CD4-positive, alpha-beta memory T cell (primary cell): ENCODE measurements around the gene ERICH3. TPM values are rescaled to one million over a fixed set of nuclear protein-coding genes. Genes with fewer than 3 reads are reported as not detected.

Experiments
- CTCF ChIA-PET: fragments of 350-600 bp; sonication (Branson Sonifier 250); formaldehyde crosslinking; loops from one replicate; lab custom pipeline; 2021; ENCODE audit warnings: inconsistent platforms; ENCODE audit not compliant: partially characterized antibody; lab: Charles Lee
- POLR2A ChIA-PET: fragments of 350-600 bp; sonication (Branson Sonifier 250); formaldehyde crosslinking; loops from one replicate; lab custom pipeline; 2021; ENCODE audit not compliant: partially characterized antibody; lab: Charles Lee
- DNase-seq, 5 donors: peaks; one replicate each; pipeline versions ENCODE4 v3.0.0 to v3.0.0-alpha.2; 2020 to 2022; ENCODE audit warnings: mixed read lengths in 1 of 5
- H3K27ac ChIP-seq: one replicate; pipeline ENCODE4 v1.7.0; 2013; ENCODE audit warnings: low read depth, low read length
- H3K27me3 ChIP-seq: 2 replicates; pipeline ENCODE4 v1.7.0; 2013; ENCODE audit warnings: mild to moderate bottlenecking, low read length, moderate library complexity; ENCODE audit not compliant: insufficient read depth
- H3K36me3 ChIP-seq: 2 replicates; pipeline ENCODE4 v1.7.0; 2013; ENCODE audit warnings: mild to moderate bottlenecking, low read length, moderate library complexity; ENCODE audit not compliant: insufficient read depth
- H3K4me1 ChIP-seq: 2 replicates; pipeline ENCODE4 v1.7.0; 2013; ENCODE audit warnings: mild to moderate bottlenecking, low read length, moderate library complexity; ENCODE audit not compliant: insufficient read depth
- H3K4me3 ChIP-seq, 2 donors: one replicate each; pipeline ENCODE4 v1.7.0; 2013; ENCODE audit warnings: low read length in 2 of 2, mild to moderate bottlenecking in 1 of 2
- H3K9me3 ChIP-seq, 2 donors: one replicate each; pipeline ENCODE4 v1.7.0; 2013; ENCODE audit warnings: low read length in 2 of 2, control low read depth in 1 of 2; ENCODE audit not compliant: control insufficient read depth in 1 of 2
- H3K27ac Mint-ChIP-seq, 7 donors: one replicate each; pipeline ENCODE4 v1.8.0; 2020 to 2021; ENCODE audit warnings: mixed read lengths in 7 of 7, mild to moderate bottlenecking in 6 of 7, inconsistent platforms in 3 of 7, moderate library complexity in 3 of 7
- H3K27me3 Mint-ChIP-seq, 2 donors: one replicate each; pipeline ENCODE4 v1.8.0; 2020 to 2021; ENCODE audit warnings: mixed read lengths in 2 of 2
- H3K36me3 Mint-ChIP-seq, 2 donors: one replicate each; pipeline ENCODE4 v1.8.0; 2020 to 2021; ENCODE audit warnings: mixed read lengths in 2 of 2, inconsistent platforms in 1 of 2, mild to moderate bottlenecking in 1 of 2
- H3K4me1 Mint-ChIP-seq, 4 donors: one replicate each; pipeline ENCODE4 v1.8.0; 2020 to 2021; ENCODE audit warnings: mixed read lengths in 4 of 4, mild to moderate bottlenecking in 1 of 4
- H3K4me3 Mint-ChIP-seq, 8 donors: one replicate each; pipeline ENCODE4 v1.8.0; 2020 to 2021; ENCODE audit warnings: mixed read lengths in 8 of 8, mild to moderate bottlenecking in 7 of 8, moderate library complexity in 6 of 8, inconsistent platforms in 3 of 8
- H3K9me3 Mint-ChIP-seq, 8 donors: one replicate each; pipeline ENCODE4 v1.8.0; 2020 to 2021; ENCODE audit warnings: mixed read lengths in 8 of 8, mild to moderate bottlenecking in 5 of 8, inconsistent platforms in 3 of 8, moderate library complexity in 1 of 8
- intact Hi-C: fragments of 100-400 bp; cut with micrococcal nuclease; formaldehyde crosslinking; loops from one replicate; pipeline ENCODE4 v1.15.1; 2023
- polyA plus RNA-seq, 2 donors: library from polyadenylated mRNA; unstranded; fragments of 300-500 nt; fragmentation: Illumina TruSeq; gene quantifications; one replicate each; pipeline ENCODE4 v1.2.3, GENCODE V29; 2021
- total RNA-seq, 2 experiments: library from RNA; stranded (reverse); gene quantifications; one replicate each; pipeline ENCODE4 v1.2.3, GENCODE V29; 2021

ERICH3 gene
- total and polyA plus RNA-seq, 4 experiments from 2014 or later = not detected

DNA sequence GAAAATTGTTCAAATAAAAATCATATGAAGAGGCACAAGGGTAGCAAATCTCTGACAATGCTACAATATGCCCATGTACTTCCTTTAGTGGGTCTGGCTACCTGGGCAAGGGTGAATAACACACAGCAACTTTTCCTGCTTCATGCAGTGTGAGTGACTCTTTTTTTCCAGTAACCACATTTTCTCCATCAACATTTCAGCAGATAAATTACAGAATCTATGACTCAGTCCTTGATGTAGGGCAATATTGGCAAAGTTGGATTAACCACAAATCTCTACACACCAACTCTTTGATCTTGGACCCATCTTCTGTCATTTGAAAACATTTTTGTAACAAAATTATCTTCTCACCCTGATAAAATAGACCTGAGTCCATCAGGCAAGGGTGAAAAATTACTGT is 31.7 kb downstream of the ERICH3 start:
- H3K9me3 Mint-ChIP-seq = peaks cover 0 to 2% (median 0%) of the 10 kb centered on the region in 8 donors
- no peak overlapping the region for H3K4me3 Mint-ChIP-seq
- no peaks in the 10 kb centered on the region for H3K36me3 ChIP-seq
- ChIA-PET CTCF (no interaction called here), POLR2A (no interaction called here)
- H3K27me3 Mint-ChIP-seq = peaks cover 0 to 2% of the 10 kb centered on the region in 2 donors
- no peaks in the 10 kb centered on the region for H3K27me3 ChIP-seq
- no peak for DNase-seq
- H3K36me3 Mint-ChIP-seq = no peaks in the 10 kb centered on the region
- H3K4me1 Mint-ChIP-seq = no peaks in the 10 kb centered on the region
- H3K27ac ChIP-seq = no peak overlapping the region
- H3K4me3 ChIP-seq = no peak overlapping the region
- no peak overlapping the region for H3K27ac Mint-ChIP-seq
- H3K9me3 ChIP-seq = no peaks in the 10 kb centered on the region
- H3K4me1 ChIP-seq = no peaks in the 10 kb centered on the region
- intact Hi-C loops = no loop called here

DNA sequence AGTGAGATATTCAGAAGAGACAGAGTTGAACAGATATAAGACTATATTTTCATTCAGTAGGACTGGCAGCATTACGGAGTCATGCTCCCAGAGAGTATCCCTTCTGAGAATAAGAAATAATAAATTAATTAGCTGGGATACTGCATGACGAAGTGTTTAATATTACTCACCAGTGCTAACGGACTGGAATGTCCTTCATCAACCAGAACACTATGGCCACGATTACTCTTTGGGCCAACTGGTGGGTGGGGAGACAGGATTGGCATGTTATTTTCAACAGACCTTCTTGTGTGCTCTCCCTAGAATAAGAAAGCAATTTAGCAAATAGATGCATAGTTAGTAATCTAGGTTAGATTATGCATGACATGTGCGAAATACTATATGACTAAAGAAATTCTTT is 32.4 kb downstream of the ERICH3 start:
- H3K4me3 Mint-ChIP-seq = no peak overlapping the region
- no peaks in the 10 kb centered on the region for H3K4me1 Mint-ChIP-seq
- Histone ChIP-seq H3K9me3 (no peaks in the 10 kb centered on the region), H3K4me3 (no peak overlapping the region), H3K36me3 (no peaks in the 10 kb centered on the region), H3K4me1 (no peaks in the 10 kb centered on the region), H3K27me3 (no peaks in the 10 kb centered on the region), H3K27ac (no peak overlapping the region)
- peaks cover 0 to 2% of the 10 kb centered on the region in 2 donors for H3K27me3 Mint-ChIP-seq
- ChIA-PET CTCF (interaction anchor here (1.4 kb wide), 1 partner anchor 49 kb away, joined by 4 read pairs; no protein-coding TSS in a partner anchor), POLR2A (no interaction called here)
- intact Hi-C loops = no loop called here
- no peaks in the 10 kb centered on the region for H3K36me3 Mint-ChIP-seq
- H3K27ac Mint-ChIP-seq = no peak overlapping the region
- DNase-seq = no peak
- peaks cover 0 to 2% (median 0%) of the 10 kb centered on the region in 8 donors for H3K9me3 Mint-ChIP-seq

GRCh38 chr1:74637296-74637695 is 36.3 kb downstream of the ERICH3 start:
- no peaks in the 10 kb centered on the region for H3K27me3 ChIP-seq
- Mint-ChIP-seq H3K27ac (no peak overlapping the region), H3K27me3 (peaks cover 0 to 2% of the 10 kb centered on the region in 2 donors), H3K4me3 (no peak overlapping the region), H3K9me3 (no peaks in the 10 kb centered on the region), H3K4me1 (no peaks in the 10 kb centered on the region), H3K36me3 (no peaks in the 10 kb centered on the region)
- CTCF ChIA-PET = no interaction called here
- no peaks in the 10 kb centered on the region for H3K4me1 ChIP-seq
- H3K9me3 ChIP-seq = no peaks in the 10 kb centered on the region
- POLR2A ChIA-PET = no interaction called here
- intact Hi-C loops = no loop called here
- no peaks in the 10 kb centered on the region for H3K36me3 ChIP-seq
- no peak overlapping the region for H3K27ac ChIP-seq
- no peak overlapping the region for H3K4me3 ChIP-seq
- no peak for DNase-seq

DNA sequence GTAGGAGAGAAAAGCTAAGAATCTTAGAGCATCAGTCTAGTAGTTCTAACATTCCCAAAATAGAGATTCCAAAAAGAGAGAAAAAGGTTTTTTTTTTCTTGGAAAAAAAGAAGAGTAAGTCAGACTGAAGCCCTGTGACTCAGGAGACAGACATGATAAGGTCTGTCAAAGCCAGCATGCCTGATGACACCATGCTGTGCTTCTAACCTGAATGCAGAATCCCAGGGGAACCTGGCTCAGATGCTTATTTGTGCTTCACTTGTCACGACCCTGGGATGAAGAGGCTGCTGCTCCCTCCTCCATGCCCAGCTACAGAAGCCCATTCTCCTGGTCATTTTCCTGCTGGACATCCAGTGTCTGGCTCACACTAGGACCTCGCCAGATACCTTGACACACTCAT is 44.3 kb downstream of the ERICH3 start:
- POLR2A ChIA-PET = no interaction called here
- no peaks in the 10 kb centered on the region for H3K9me3 Mint-ChIP-seq
- H3K27me3 Mint-ChIP-seq = peaks cover 0 to 1% of the 10 kb centered on the region in 2 donors

GRCh38 chr1:74623716-74624115 is 49.9 kb downstream of the ERICH3 start:
- intact Hi-C loops = no loop called here
- ChIA-PET CTCF (no interaction called here), POLR2A (no interaction called here)
- Histone ChIP-seq H3K27me3 (no peaks in the 10 kb centered on the region), H3K4me1 (no peaks in the 10 kb centered on the region), H3K4me3 (no peak overlapping the region), H3K9me3 (no peaks in the 10 kb centered on the region), H3K36me3 (no peaks in the 10 kb centered on the region), H3K27ac (no peak overlapping the region)
- Mint-ChIP-seq H3K9me3 (no peaks in the 10 kb centered on the region), H3K4me3 (no peak overlapping the region), H3K27me3 (peaks cover under 1 to 1% of the 10 kb centered on the region in 2 donors), H3K27ac (no peak overlapping the region), H3K4me1 (no peaks in the 10 kb centered on the region), H3K36me3 (no peaks in the 10 kb centered on the region)
- DNase-seq = no peak

More for the DNA sequence above, 44.3 kb downstream of the ERICH3 start:
- no peak overlapping the region for H3K27ac ChIP-seq
- Mint-ChIP-seq H3K36me3 (no peaks in the 10 kb centered on the region), H3K27ac (no peak overlapping the region), H3K4me3 (no peak overlapping the region), H3K4me1 (no peaks in the 10 kb centered on the region)
- H3K36me3 ChIP-seq = no peaks in the 10 kb centered on the region
- intact Hi-C loops = no loop called here
- no peaks in the 10 kb centered on the region for H3K9me3 ChIP-seq
- H3K27me3 ChIP-seq = no peaks in the 10 kb centered on the region
- CTCF ChIA-PET = no interaction called here
- no peak overlapping the region for H3K4me3 ChIP-seq
- H3K4me1 ChIP-seq = no peaks in the 10 kb centered on the region
- no peak for DNase-seq

GRCh38 chr1:74620242-74620641 is 53.4 kb downstream of the ERICH3 start:
- Mint-ChIP-seq H3K9me3 (no peaks in the 10 kb centered on the region), H3K27ac (no peak overlapping the region), H3K4me1 (no peaks in the 10 kb centered on the region), H3K36me3 (no peaks in the 10 kb centered on the region), H3K4me3 (no peak overlapping the region), H3K27me3 (peaks cover 0 to 2% of the 10 kb centered on the region in 2 donors)
- H3K27ac ChIP-seq = no peak overlapping the region
- H3K9me3 ChIP-seq = no peaks in the 10 kb centered on the region
- intact Hi-C loops = no loop called here
- H3K4me3 ChIP-seq = no peak overlapping the region
- H3K4me1 ChIP-seq = no peaks in the 10 kb centered on the region
- H3K27me3 ChIP-seq = no peaks in the 10 kb centered on the region
- ChIA-PET CTCF (no interaction called here), POLR2A (no interaction called here)
- no peak for DNase-seq
- H3K36me3 ChIP-seq = no peaks in the 10 kb centered on the region

DNA sequence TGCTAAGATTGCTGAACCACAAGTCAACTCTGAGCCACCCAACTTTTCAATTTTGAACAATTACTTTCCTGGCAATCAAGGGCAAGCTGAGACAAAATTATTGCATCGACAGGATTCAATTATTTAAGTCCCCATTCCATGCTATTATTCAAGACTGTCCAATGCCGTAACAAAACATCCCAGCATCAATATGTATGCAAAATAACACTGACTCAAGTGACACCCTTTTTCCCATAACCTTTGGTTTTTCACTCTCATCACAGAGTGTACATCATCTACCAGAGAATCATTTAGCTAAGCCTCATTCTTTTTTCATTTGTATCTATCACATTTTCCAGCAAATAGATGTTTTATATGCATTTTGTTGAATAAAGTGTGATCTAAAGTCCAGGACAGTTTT is 54.6 kb downstream of the ERICH3 start:
- Mint-ChIP-seq H3K36me3 (no peaks in the 10 kb centered on the region), H3K4me1 (no peaks in the 10 kb centered on the region), H3K9me3 (peaks cover 0 to 2% (median 0%) of the 10 kb centered on the region in 8 donors), H3K27ac (no peak overlapping the region), H3K27me3 (peaks cover 0 to 2% of the 10 kb centered on the region in 2 donors), H3K4me3 (no peak overlapping the region)
- CTCF ChIA-PET = no interaction called here
- Histone ChIP-seq H3K27ac (no peak overlapping the region), H3K27me3 (no peaks in the 10 kb centered on the region), H3K4me1 (no peaks in the 10 kb centered on the region), H3K36me3 (no peaks in the 10 kb centered on the region), H3K4me3 (no peak overlapping the region), H3K9me3 (no peaks in the 10 kb centered on the region)
- POLR2A ChIA-PET = no interaction called here
- intact Hi-C loops = no loop called here
- DNase-seq = no peak

- no peak overlapping the region for H3K27ac Mint-ChIP-seq
- no peak overlapping the region for H3K4me3 ChIP-seq
- no peaks in the 10 kb centered on the region for H3K27me3 ChIP-seq
- ChIA-PET POLR2A (no interaction called here), CTCF (no interaction called here)
- no peaks in the 10 kb centered on the region for H3K4me1 ChIP-seq
- no peak overlapping the region for H3K27ac ChIP-seq
- no peak for DNase-seq
- H3K4me3 Mint-ChIP-seq = no peak overlapping the region
- no peaks in the 10 kb centered on the region for H3K4me1 Mint-ChIP-seq
- intact Hi-C loops = no loop called here
- H3K9me3 ChIP-seq = no peaks in the 10 kb centered on the region
- peaks cover 0 to 2% of the 10 kb centered on the region in 2 donors for H3K27me3 Mint-ChIP-seq
- H3K36me3 ChIP-seq = no peaks in the 10 kb centered on the region
- no peaks in the 10 kb centered on the region for H3K36me3 Mint-ChIP-seq
- peaks cover 0 to 2% (median 0%) of the 10 kb centered on the region in 8 donors for H3K9me3 Mint-ChIP-seq
Observed at GRCh38 chr1:74613894-74614293, 59.7 kb downstream of the ERICH3 start.
